Thyroid gland (tissue), 4 donors: ENCODE results near the gene MAN2C1.

Experiments
- POLR2A ChIP-seq, 2 donors: fragments of 450-650 bp; IDR thresholded peaks; one replicate each; pipeline ENCODE4 v1.6.1; 2017; ENCODE audit warnings: antibody characterized with exemption in 2 of 2, mild to moderate bottlenecking in 2 of 2, moderate library complexity in 1 of 2
- TF ChIP-seq, protein P1 (sequence below), 6 experiments: fragments of 200-600 bp in 3 of 6; fragments of 450-650 bp in 3 of 6; sonication (generic) in 3 of 6; IDR thresholded peaks; one replicate each; pipeline ENCODE4 v1.5.1; 2016 to 2019; ENCODE audit warnings: antibody characterized with exemption in 6 of 6, mild to moderate bottlenecking in 2 of 6, inconsistent platforms in 1 of 6, moderate library complexity in 1 of 6

DNA sequence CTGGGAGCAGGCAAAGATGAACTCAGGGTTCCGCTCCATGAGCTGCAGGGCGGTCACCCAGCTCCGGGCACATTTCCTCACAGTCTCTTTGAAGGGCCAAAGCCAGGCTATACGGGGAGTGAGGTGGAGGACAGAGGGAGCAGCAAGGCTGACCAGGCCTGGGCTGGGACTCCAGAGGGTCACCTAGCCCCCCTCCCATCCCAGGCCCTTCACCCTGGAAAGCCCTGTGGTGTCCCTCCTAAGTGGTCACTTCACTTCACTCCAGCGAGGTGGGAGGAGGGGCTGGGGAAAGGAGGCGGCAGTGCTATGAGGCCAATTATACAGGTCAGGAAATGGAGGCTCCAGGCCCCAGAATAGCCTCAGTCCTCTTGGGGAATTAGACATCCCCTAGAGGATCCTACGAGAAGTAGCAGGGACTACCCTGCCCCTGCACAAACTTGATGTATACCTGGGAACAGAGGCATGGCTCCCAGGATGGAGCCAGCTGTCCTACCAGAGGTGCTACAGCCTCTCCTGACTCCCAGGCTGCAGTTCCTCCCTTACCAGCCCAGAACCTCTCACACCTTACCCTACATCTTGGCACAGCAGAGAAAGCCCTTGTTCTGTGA is 5.7 kb downstream of the MAN2C1 start:
- no peak for TF ChIP-seq POLR2A (IDR thresholded peaks at IDR 0.05)
- TF ChIP-seq, protein P1, sequence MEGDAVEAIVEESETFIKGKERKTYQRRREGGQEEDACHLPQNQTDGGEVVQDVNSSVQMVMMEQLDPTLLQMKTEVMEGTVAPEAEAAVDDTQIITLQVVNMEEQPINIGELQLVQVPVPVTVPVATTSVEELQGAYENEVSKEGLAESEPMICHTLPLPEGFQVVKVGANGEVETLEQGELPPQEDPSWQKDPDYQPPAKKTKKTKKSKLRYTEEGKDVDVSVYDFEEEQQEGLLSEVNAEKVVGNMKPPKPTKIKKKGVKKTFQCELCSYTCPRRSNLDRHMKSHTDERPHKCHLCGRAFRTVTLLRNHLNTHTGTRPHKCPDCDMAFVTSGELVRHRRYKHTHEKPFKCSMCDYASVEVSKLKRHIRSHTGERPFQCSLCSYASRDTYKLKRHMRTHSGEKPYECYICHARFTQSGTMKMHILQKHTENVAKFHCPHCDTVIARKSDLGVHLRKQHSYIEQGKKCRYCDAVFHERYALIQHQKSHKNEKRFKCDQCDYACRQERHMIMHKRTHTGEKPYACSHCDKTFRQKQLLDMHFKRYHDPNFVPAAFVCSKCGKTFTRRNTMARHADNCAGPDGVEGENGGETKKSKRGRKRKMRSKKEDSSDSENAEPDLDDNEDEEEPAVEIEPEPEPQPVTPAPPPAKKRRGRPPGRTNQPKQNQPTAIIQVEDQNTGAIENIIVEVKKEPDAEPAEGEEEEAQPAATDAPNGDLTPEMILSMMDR (IDR thresholded peaks at IDR 0.05), result no peak
